Measurements from ENCODE around the gene ARSG.
"Not testable (repeated sequence)": the region's sequence is repeated elsewhere in the genome, so short reads cannot be mapped to it uniquely, and the experiment has no call there.

The ARSG gene

GRCh38 chr17:68399638-68400403 lies 108.5 kb downstream of the ARSG start:
- DNase-seq = peak; percentile 26 to 57

- no peak for DNase-seq
These were observed 109.1 kb downstream of the ARSG start for GRCh38 chr17:68400404-68400735.

- no peak for DNase-seq
These were observed 110.0 kb downstream of the ARSG start for GRCh38 chr17:68401288-68401687.

- no peak for DNase-seq
These were observed 111.8 kb downstream of the ARSG start for GRCh38 chr17:68403122-68403521.

GRCh38 chr17:68403837-68404236 lies 112.5 kb downstream of the ARSG start:
- not testable (repeated sequence) for DNase-seq

GRCh38 chr17:68407656-68408055 lies 116.4 kb downstream of the ARSG start:
- DNase-seq = not testable (repeated sequence)

- peak; percentile 33 to 62 for DNase-seq
These were observed 122.6 kb downstream of the ARSG start for GRCh38 chr17:68413597-68414560.

GRCh38 chr17:68414901-68415300 lies 123.6 kb downstream of the ARSG start:
- not testable (repeated sequence) for DNase-seq

- no peak for DNase-seq
These were observed 126.0 kb downstream of the ARSG start for GRCh38 chr17:68417317-68417716.

GRCh38 chr17:68418876-68419275 lies 127.6 kb downstream of the ARSG start:
- no peak for DNase-seq

- DNase-seq = no peak
These were observed 128.8 kb downstream of the ARSG start for GRCh38 chr17:68420065-68420464.

- no peak for DNase-seq
These were observed 130.2 kb downstream of the ARSG start for GRCh38 chr17:68421486-68421885.

GRCh38 chr17:68422821-68423220 lies 131.5 kb downstream of the ARSG start:
- no peak for DNase-seq

GRCh38 chr17:68423251-68423650 lies 132.0 kb downstream of the ARSG start:
- DNase-seq = no peak

GRCh38 chr17:68424203-68424602 lies 132.9 kb downstream of the ARSG start:
- DNase-seq = no peak

- DNase-seq = no peak
These were observed 133.6 kb downstream of the ARSG start for GRCh38 chr17:68424861-68425260.

- DNase-seq = no peak
These were observed 134.7 kb downstream of the ARSG start for GRCh38 chr17:68425979-68426378.

- no peak for DNase-seq
These were observed 136.3 kb downstream of the ARSG start for GRCh38 chr17:68427575-68427974.

GRCh38 chr17:68428498-68429172 lies 137.3 kb downstream of the ARSG start:
- DNase-seq = no peak

- DNase-seq = no peak
These were observed 138.6 kb downstream of the ARSG start for GRCh38 chr17:68429881-68430280.

- DNase-seq = no peak
These were observed 139.8 kb downstream of the ARSG start for GRCh38 chr17:68431045-68431608.

- DNase-seq = peak; percentile 24 to 55
These were observed 140.4 kb downstream of the ARSG start for GRCh38 chr17:68431661-68432071.
